Progenitor cell of endocrine pancreas (in vitro differentiated cells): Measurements from ENCODE around the gene MTFR2. TPM values are rescaled to one million over a fixed set of nuclear protein-coding genes. Genes with fewer than 3 reads are reported as not detected.

ENCODE experiments used
- DNase-seq: peaks from one replicate; pipeline ENCODE4 v3.0.0; 2021; ENCODE audit warnings: low spot score; ENCODE audit not compliant: unreplicated experiment
- H3K27ac Mint-ChIP-seq: 2 replicates; pipeline ENCODE4 v1.8.0; 2021; ENCODE audit warnings: mild to moderate bottlenecking, moderate library complexity, mixed read lengths
- H3K27me3 Mint-ChIP-seq: 2 replicates; pipeline ENCODE4 v1.8.0; 2021; ENCODE audit warnings: mixed read lengths
- H3K36me3 Mint-ChIP-seq: 2 replicates; pipeline ENCODE4 v1.8.0; 2022; ENCODE audit warnings: mixed read lengths; ENCODE audit not compliant: insufficient read depth
- H3K4me1 Mint-ChIP-seq: 2 replicates; pipeline ENCODE4 v1.8.0; 2021; ENCODE audit warnings: low read depth, mixed read lengths
- H3K4me3 Mint-ChIP-seq: 2 replicates; pipeline ENCODE4 v1.8.0; 2021; ENCODE audit warnings: low read depth, mild to moderate bottlenecking, moderate library complexity, mixed read lengths
- H3K9me3 Mint-ChIP-seq: 2 replicates; pipeline ENCODE4 v1.8.0; 2021; ENCODE audit warnings: low read depth, mixed read lengths
- total RNA-seq: library from RNA; stranded (reverse); gene quantifications from 2 replicates; pipeline ENCODE4 v1.2.1, GENCODE V29; 2021
- TF ChIP-seq, protein P1 (sequence below): fragments of 200-600 bp; sonication (generic); IDR thresholded peaks from one replicate; pipeline ENCODE4 v1.5.0; 2021; ENCODE audit warnings: antibody characterized with exemption, mild to moderate bottlenecking; ENCODE audit not compliant: unreplicated experiment

The MTFR2 gene
- total RNA-seq, 1 donor from 2014 or later: 3.8 TPM

DNA sequence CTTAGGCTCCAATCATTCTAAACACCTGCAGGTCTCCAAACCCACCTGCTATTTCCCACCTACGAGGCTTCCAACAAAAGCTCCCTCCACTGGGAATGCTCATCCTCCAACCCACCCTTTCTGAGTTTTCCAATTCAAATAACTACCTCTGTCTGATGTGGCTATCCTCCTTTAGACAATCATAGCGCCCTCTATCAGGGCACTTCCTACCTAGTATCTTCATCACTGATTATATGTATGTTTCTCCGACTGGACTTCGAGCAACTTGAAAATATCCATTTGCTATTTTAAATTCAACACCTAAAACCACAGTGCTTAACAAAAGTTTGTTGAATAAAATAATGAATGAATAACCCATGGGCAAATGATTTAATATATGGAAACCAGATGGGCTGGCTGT is 41.3 kb downstream of the MTFR2 start:
- peaks cover 4% of the 10 kb centered on the region for H3K9me3 Mint-ChIP-seq
- H3K4me1 Mint-ChIP-seq: no peaks in the 10 kb centered on the region

DNA sequence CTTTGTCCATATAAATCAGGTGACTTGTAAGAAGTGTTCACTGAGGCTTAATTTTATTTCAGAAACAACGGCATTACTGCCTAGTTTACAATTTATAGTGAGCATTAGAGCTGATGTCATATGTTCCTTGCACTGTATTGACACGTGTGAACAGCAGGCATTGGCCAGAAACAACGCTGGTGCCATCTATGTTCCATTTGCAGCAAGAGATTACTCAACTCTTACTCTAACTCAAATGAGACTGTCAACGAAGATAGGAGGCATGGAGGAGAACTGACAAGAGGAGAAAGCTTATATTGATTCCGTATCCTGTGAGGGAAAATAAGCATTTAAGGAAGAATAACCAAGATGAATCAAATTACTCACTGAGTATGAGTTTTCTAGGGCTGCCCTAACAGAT is 48.4 kb downstream of the MTFR2 start:
- H3K4me1 Mint-ChIP-seq: no peaks in the 10 kb centered on the region
- DNase-seq: no peak
- no peak overlapping the region for H3K4me3 Mint-ChIP-seq
- no peak overlapping the region for H3K27ac Mint-ChIP-seq
- no peaks in the 10 kb centered on the region for H3K27me3 Mint-ChIP-seq
- H3K36me3 Mint-ChIP-seq: no peaks in the 10 kb centered on the region
- TF ChIP-seq, protein P1, sequence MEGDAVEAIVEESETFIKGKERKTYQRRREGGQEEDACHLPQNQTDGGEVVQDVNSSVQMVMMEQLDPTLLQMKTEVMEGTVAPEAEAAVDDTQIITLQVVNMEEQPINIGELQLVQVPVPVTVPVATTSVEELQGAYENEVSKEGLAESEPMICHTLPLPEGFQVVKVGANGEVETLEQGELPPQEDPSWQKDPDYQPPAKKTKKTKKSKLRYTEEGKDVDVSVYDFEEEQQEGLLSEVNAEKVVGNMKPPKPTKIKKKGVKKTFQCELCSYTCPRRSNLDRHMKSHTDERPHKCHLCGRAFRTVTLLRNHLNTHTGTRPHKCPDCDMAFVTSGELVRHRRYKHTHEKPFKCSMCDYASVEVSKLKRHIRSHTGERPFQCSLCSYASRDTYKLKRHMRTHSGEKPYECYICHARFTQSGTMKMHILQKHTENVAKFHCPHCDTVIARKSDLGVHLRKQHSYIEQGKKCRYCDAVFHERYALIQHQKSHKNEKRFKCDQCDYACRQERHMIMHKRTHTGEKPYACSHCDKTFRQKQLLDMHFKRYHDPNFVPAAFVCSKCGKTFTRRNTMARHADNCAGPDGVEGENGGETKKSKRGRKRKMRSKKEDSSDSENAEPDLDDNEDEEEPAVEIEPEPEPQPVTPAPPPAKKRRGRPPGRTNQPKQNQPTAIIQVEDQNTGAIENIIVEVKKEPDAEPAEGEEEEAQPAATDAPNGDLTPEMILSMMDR: no peak
- H3K9me3 Mint-ChIP-seq: no peaks in the 10 kb centered on the region

More for the DNA sequence above, 41.3 kb downstream of the MTFR2 start:
- Mint-ChIP-seq H3K4me3 (no peak overlapping the region), H3K27ac (no peak overlapping the region), H3K27me3 (no peaks in the 10 kb centered on the region), H3K36me3 (no peaks in the 10 kb centered on the region)
- no peak for DNase-seq
- TF ChIP-seq, protein P1: no peak

DNA sequence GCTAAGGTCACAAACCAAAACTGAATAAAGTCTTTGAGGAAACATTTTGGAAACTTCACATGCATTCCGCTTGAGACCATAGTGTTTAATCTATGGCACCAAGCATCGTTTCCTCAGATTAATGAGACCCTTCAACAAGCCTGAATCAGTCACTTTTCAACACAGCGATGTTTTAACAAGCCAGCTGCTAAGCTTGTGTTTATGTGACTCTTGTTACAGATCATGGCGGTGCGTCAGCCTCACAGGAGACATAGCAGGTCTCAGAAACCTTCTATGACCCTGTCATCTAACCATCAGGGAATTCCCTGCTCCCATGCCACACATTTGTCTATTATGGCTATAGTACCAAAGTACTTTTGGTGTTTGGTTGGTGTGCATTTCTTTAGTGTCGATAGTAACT is 57.2 kb downstream of the MTFR2 start:
- TF ChIP-seq, protein P1: no peak
- Mint-ChIP-seq H3K27me3 (peaks cover 3% of the 10 kb centered on the region), H3K27ac (no peak overlapping the region), H3K36me3 (no peaks in the 10 kb centered on the region), H3K4me1 (no peaks in the 10 kb centered on the region), H3K4me3 (no peak overlapping the region), H3K9me3 (no peaks in the 10 kb centered on the region)
- no peak for DNase-seq

DNA sequence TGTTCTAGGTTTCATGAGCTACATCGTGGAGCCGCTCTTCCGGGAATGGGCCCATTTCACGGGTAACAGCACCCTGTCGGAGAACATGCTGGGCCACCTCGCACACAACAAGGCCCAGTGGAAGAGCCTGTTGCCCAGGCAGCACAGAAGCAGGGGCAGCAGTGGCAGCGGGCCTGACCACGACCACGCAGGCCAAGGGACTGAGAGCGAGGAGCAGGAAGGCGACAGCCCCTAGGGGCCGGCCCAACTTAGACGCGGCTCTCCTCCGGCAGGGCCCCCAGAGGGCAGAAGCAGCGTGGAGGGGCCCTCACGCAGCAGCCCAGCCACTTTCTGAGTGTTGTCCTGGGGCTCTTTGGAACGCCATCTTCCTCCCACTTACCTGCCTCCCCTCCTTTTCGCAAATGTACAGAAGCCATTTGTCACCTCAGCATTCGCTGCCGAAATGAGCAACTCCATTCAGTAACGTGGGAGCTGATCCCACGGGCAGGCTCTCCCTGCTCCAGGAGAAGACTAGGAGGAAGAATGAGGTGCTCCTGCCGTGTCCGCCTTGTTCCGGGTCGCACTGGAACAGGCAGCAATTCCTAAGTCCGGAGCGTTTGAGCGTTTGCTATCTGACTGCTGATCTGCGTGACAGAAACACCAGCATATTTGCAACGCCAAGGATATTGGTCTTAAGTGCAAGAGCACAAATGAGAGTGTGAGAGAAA is 58.4 kb downstream of the MTFR2 start:
- Mint-ChIP-seq H3K27ac (no peak overlapping the region), H3K9me3 (no peaks in the 10 kb centered on the region), H3K36me3 (no peaks in the 10 kb centered on the region), H3K27me3 (peaks cover 3% of the 10 kb centered on the region), H3K4me1 (no peaks in the 10 kb centered on the region), H3K4me3 (no peak overlapping the region)
- no peak for DNase-seq
- TF ChIP-seq, protein P1: no peak

DNA sequence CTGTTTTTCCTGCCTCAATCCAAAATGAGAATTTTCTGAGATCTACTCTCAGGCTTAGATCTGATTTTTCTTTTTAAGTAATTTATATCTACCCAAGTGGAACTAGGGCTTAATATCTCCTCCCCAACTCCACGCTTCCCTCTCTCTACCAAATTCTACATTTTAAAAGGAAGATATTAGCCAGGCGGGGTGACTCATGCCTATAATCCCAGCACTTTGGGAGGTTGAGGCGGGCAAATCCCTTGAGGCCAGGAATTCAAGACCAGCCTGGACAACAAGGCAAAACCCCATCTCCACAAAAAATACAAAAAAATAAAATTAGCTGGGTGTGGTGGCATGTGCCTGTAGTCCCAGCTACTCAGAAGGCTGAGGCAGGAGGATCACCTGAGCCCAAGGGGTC is 61.0 kb downstream of the MTFR2 start:
- no peaks in the 10 kb centered on the region for H3K4me1 Mint-ChIP-seq
- no peak overlapping the region for H3K4me3 Mint-ChIP-seq
- TF ChIP-seq, protein P1: no peak
- H3K27ac Mint-ChIP-seq: no peak overlapping the region
- DNase-seq: no peak
- no peaks in the 10 kb centered on the region for H3K36me3 Mint-ChIP-seq
- peaks cover 7% of the 10 kb centered on the region for H3K27me3 Mint-ChIP-seq
- no peaks in the 10 kb centered on the region for H3K9me3 Mint-ChIP-seq
